Measurements from ENCODE around the gene CFTR.

Gene CFTR

GRCh38 chr7:117581424-117581823 lies 101.6 kb downstream of the CFTR start:
- no peak for DNase-seq (ENCODE audit: low spot score)
- no peak for TF ChIP-seq CTCF (IDR thresholded peaks at IDR 0.05; ENCODE audit: extremely low read depth, missing control alignments)

GRCh38 chr7:117582219-117582704 lies 102.4 kb downstream of the CFTR start:
- no peak for TF ChIP-seq CTCF (IDR thresholded peaks at IDR 0.05; ENCODE audit: extremely low read depth, missing control alignments)
- DNase-seq (ENCODE audit: low spot score) = no peak

- no peak for TF ChIP-seq CTCF (IDR thresholded peaks at IDR 0.05; ENCODE audit: extremely low read depth, missing control alignments)
- no peak for DNase-seq (ENCODE audit: low spot score)
These were observed 108.1 kb downstream of the CFTR start for GRCh38 chr7:117587931-117588330.

GRCh38 chr7:117588352-117588794 lies 108.5 kb downstream of the CFTR start:
- no peak for DNase-seq (ENCODE audit: low spot score)
- no peak for TF ChIP-seq CTCF (IDR thresholded peaks at IDR 0.05; ENCODE audit: extremely low read depth, missing control alignments)

- TF ChIP-seq CTCF (IDR thresholded peaks at IDR 0.05; ENCODE audit: extremely low read depth, missing control alignments) = no peak
- DNase-seq (ENCODE audit: low spot score) = no peak
These were observed 110.4 kb downstream of the CFTR start for GRCh38 chr7:117590191-117590590.

- TF ChIP-seq CTCF (IDR thresholded peaks at IDR 0.05; ENCODE audit: extremely low read depth, missing control alignments) = no peak
- DNase-seq (ENCODE audit: low spot score) = no peak
These were observed 112.3 kb downstream of the CFTR start for GRCh38 chr7:117592011-117592635.

GRCh38 chr7:117596134-117596533 lies 116.3 kb downstream of the CFTR start:
- TF ChIP-seq CTCF (IDR thresholded peaks at IDR 0.05; ENCODE audit: extremely low read depth, missing control alignments) = no peak

More at GRCh38 chr7:117596134-117596533, 116.3 kb downstream of the CFTR start:
- DNase-seq (ENCODE audit: low spot score) = no peak
